Ishikawa (cell line): ENCODE measurements around the gene GRIK4.
A peak's percentile ranks its signal among the peaks of the same experiment; 100 is the strongest.

Source experiments
- CEBPB ChIP-seq: IDR thresholded peaks from 2 replicates; pipeline ENCODE4 v1.6.1; 2012
- CREB1 ChIP-seq: IDR thresholded peaks from 2 replicates; pipeline ENCODE4 v1.6.1; 2012; ENCODE audit warnings: low read depth
- EGR1 ChIP-seq: IDR thresholded peaks from 2 replicates; pipeline ENCODE4 v1.6.1; 2012
- EP300 ChIP-seq: IDR thresholded peaks from 2 replicates; pipeline ENCODE4 v1.6.1; 2012; ENCODE audit warnings: borderline replicate concordance
- FOXM1 ChIP-seq: IDR thresholded peaks from 2 replicates; pipeline ENCODE4 v1.6.1; 2012; ENCODE audit warnings: low read depth, borderline replicate concordance
- NFIC ChIP-seq: IDR thresholded peaks from 2 replicates; pipeline ENCODE4 v1.6.1; 2012
- RAD21 ChIP-seq: IDR thresholded peaks from 2 replicates; pipeline ENCODE4 v1.6.1; 2012; ENCODE audit warnings: low read depth
- TAF1 ChIP-seq: IDR thresholded peaks from 2 replicates; pipeline ENCODE4 v1.6.1; 2012; ENCODE audit warnings: low read depth, mild to moderate bottlenecking
- TCF12 ChIP-seq: IDR thresholded peaks from 2 replicates; pipeline ENCODE4 v1.6.1; 2012; ENCODE audit warnings: low read depth
- TEAD4 ChIP-seq: IDR thresholded peaks from 2 replicates; pipeline ENCODE4 v1.6.1; 2012
- YY1 ChIP-seq: IDR thresholded peaks from 2 replicates; pipeline ENCODE4 v1.6.1; 2012; ENCODE audit warnings: low read depth
- ZBTB7A ChIP-seq: IDR thresholded peaks from 2 replicates; pipeline ENCODE4 v1.6.1; 2012; ENCODE audit warnings: low read depth
- TF ChIP-seq, protein P1 (sequence below): IDR thresholded peaks from 2 replicates; pipeline ENCODE4 v1.6.1; 2012; ENCODE audit warnings: low read depth, mild to moderate bottlenecking
- TF ChIP-seq, protein P2 (sequence below): IDR thresholded peaks from 2 replicates; pipeline ENCODE4 v1.6.1; 2012
- TF ChIP-seq, protein P3 (sequence below): IDR thresholded peaks from 2 replicates; pipeline ENCODE4 v1.6.1; 2012

Gene GRIK4

DNA sequence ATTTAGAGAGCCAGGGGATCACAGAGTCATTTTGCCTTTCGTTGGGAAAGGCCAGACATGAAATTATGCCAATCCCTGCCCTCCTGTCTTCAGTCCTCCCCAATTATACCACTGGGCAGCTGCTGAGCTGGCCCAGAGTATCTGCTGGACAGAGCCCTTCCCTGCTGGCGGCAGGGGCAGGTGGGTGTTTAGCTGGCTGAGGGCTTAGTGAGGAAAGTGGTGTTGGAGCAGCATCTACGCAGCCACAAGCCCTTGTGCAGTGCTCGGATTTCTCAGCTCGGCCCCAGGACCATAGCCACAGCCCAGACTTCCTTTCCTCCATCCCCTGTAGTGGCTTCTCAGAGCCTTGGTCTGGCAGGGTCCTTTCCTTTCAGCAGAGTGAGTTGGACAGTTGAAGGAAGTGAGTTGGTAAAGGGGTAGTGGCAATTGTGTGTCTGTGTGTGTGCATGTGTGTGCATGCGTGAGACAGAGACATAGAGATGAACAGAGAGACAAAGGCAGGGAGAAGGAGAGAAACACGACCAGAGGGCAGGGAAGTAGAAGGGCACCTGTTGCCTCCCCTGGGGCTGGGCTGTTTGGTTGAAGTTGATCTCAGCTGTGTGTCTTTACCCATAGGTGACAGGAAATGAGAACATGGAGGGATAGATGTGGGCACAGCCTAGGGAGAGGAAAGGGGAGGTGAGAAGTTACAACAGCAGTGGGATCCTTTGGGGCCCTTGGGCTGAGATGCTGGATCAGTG lies 66.2 kb downstream of the GRIK4 start:
- TF ChIP-seq, protein P1, sequence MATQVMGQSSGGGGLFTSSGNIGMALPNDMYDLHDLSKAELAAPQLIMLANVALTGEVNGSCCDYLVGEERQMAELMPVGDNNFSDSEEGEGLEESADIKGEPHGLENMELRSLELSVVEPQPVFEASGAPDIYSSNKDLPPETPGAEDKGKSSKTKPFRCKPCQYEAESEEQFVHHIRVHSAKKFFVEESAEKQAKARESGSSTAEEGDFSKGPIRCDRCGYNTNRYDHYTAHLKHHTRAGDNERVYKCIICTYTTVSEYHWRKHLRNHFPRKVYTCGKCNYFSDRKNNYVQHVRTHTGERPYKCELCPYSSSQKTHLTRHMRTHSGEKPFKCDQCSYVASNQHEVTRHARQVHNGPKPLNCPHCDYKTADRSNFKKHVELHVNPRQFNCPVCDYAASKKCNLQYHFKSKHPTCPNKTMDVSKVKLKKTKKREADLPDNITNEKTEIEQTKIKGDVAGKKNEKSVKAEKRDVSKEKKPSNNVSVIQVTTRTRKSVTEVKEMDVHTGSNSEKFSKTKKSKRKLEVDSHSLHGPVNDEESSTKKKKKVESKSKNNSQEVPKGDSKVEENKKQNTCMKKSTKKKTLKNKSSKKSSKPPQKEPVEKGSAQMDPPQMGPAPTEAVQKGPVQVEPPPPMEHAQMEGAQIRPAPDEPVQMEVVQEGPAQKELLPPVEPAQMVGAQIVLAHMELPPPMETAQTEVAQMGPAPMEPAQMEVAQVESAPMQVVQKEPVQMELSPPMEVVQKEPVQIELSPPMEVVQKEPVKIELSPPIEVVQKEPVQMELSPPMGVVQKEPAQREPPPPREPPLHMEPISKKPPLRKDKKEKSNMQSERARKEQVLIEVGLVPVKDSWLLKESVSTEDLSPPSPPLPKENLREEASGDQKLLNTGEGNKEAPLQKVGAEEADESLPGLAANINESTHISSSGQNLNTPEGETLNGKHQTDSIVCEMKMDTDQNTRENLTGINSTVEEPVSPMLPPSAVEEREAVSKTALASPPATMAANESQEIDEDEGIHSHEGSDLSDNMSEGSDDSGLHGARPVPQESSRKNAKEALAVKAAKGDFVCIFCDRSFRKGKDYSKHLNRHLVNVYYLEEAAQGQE, result peak; percentile 66
- TF ChIP-seq YY1, result no peak

DNA sequence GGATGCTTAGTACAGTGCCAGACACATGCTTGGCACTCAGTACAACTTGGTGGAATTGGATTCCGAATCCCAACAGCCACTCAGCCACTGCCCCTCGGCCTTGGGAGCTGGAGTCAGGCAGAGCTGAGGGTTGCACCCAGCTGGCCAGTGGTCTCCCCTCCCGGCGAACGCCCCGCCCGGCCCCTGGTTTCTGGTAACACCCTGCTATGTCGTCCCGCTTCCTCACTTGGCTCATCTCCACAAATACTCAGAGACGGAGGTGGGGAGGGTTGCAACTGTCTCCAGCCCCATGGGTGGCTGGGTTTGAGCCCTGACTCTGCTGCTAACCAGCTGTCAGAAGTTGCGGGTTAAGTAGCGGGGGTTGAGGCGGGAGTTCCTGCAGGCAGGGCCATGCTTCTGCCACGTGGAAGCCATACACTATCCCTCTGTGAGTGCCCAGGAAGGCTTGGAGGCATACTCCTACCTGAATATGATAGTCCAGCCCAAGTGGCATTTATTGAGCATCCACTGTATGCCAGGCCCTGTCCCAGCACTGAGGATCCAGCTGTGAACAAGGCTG lies 67.1 kb downstream of the GRIK4 start:
- no peak for TF ChIP-seq EGR1
- no peak for TF ChIP-seq CREB1
- TF ChIP-seq RAD21, result no peak
- TF ChIP-seq CEBPB, result no peak
- TF ChIP-seq EP300, result no peak
- TF ChIP-seq FOXM1, result no peak
- TF ChIP-seq, protein P2, sequence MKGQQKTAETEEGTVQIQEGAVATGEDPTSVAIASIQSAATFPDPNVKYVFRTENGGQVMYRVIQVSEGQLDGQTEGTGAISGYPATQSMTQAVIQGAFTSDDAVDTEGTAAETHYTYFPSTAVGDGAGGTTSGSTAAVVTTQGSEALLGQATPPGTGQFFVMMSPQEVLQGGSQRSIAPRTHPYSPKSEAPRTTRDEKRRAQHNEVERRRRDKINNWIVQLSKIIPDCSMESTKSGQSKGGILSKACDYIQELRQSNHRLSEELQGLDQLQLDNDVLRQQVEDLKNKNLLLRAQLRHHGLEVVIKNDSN, result no peak
- no peak for TF ChIP-seq ZBTB7A
- TF ChIP-seq NFIC, result no peak
- TF ChIP-seq TEAD4, result no peak
- TF ChIP-seq, protein P3, sequence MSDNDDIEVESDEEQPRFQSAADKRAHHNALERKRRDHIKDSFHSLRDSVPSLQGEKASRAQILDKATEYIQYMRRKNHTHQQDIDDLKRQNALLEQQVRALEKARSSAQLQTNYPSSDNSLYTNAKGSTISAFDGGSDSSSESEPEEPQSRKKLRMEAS, result no peak
- TF ChIP-seq YY1, result no peak
- no peak for TF ChIP-seq TAF1
- TF ChIP-seq, protein P1, result no peak
- TF ChIP-seq TCF12, result no peak

DNA sequence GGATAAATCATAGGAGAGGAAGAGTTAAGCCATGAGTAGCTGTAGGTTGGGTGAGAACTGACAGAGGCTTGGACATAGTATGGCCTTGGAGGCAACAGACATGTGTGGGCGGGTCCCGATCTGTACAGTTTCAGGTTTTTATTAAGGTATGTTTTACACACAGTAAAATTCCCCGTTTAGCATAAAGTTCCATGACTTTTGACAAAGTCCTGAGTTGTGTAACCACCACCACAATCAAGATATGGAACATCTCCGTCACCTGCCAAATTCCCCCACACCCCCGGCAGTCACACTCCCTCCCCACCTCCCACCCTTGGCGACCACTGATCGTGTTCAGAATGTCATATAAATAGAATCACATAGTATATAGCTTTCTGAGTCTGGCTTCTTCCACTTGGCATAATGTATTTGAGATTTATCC lies 68.1 kb downstream of the GRIK4 start:
- TF ChIP-seq TEAD4, result no peak
- TF ChIP-seq FOXM1, result no peak
- TF ChIP-seq CEBPB, result no peak
- no peak for TF ChIP-seq NFIC
- no peak for TF ChIP-seq EGR1
- no peak for TF ChIP-seq YY1

DNA sequence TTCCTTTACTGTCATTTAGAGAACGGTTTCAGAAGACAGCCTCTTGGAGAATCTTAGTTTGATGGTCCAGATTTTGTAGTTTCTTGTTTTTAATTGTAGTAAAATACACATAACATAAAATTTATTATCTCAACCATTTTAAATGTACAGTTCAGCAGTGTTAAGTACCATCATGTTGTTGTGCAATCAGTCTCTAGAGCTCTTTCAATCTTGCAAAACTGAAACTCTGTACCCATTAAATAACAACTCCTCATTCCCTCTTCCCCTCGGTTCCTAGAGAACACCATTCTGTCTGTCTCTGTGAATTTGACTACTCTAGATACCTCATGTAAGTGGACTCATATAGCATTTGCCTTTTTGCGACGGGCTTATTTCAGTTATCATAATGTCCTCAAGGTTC lies 69.8 kb downstream of the GRIK4 start:
- TF ChIP-seq, protein P1, result no peak
- no peak for TF ChIP-seq TCF12
- TF ChIP-seq RAD21, result no peak

DNA sequence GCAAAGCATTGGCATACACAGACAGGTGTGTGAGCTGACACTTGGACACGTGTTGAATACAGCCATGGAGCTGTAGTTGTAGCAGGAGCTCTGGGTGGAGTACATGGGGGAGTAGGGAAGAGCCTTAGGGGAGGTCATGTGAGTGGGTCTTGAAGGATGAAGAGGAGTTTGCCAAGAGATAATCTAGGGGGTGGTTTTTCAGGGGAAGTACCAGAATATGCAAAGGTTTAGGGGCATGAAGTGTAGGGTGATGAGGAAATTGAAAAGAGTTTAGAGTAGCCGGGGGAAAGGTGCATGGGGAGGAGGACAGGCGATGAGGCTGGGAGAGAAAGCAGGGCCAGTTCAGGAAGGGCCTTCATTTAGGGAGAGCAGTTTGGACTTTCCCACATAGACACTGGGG lies 74.5 kb downstream of the GRIK4 start:
- TF ChIP-seq NFIC, result no peak
- no peak for TF ChIP-seq ZBTB7A
- TF ChIP-seq YY1, result no peak
- TF ChIP-seq, protein P1, result no peak
- no peak for TF ChIP-seq CEBPB
- TF ChIP-seq, protein P2, result no peak
- TF ChIP-seq, protein P3, result no peak
